GM21529 (cell line): ENCODE data around the gene APOC1.
A peak's percentile ranks its signal among the peaks of the same experiment; 100 is the strongest.
"Not testable (repeated sequence)": the region's sequence is repeated elsewhere in the genome, so short reads cannot be mapped to it uniquely, and the experiment has no call there.

Source experiments
- ATAC-seq: cut with Tn5 transposase; IDR thresholded peaks from one replicate; pipeline ENCODE4 v1.9.1; 2021; ENCODE audit not compliant: unreplicated experiment

The APOC1 gene

DNA sequence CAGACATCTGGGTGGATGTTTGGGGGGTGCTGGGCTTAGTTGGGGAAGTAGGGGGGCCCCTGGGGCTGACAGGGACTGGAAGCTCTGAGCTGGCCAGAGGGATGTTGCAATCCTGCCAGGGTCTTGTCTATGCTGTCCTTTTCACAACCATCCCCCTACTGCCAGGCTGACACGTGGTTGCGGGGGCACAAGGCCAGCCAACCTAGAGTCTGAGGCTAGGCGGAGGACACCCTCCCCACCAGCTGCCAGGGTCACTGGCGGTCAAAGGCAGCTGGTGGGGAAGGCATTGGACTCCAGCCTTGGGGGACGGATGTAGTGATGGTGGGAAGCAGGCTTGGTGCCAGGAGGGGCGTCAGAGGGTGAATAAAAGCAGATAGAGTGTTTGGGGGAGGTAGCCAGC, 1.6 kb upstream of the APOC1 start:
- ATAC-seq = no peak

DNA sequence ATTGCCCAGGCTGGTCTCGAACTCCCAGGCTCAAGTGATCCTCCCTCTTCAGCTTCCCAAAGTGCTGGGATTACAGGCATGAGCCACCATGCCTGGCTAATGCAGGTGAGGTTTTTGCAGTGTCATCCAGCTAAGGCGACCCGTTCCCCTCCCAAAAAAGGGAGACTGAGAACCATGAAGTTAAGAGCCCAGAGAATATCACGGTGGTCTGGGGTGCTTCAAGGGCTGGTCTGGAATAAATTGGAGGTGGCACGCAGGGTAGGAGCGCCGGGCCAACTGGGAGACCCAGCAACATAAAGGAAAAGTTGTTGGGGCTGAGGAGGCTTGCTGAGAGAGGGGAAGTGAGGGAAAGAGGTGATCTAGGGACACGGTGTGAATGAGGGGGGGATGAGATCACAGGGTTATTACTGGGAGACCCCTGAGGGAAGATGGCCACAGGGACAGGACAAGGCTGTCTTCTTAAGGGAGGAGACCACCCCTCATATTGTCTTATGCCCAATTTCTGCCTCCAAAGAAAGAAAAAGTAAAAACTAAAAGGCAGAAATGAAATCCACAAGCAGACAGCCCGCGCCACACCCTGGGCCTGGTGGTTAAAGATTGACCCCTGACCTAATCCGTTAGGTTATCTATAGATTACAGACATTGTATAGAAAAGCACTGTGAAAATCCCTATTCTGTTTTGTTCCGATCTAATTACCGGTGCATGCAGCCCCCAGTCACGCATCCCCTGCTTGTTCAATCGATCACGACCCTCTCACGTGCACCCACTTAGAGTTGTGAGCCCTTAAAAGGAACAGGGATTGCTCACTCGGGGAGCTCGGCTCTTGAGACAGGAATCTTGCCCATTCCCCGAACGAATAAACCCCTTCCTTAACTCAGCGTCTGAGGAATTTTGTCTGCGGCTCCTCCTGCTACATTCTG, 636 bp upstream of the APOC1 start:
- not testable (repeated sequence) for ATAC-seq

DNA sequence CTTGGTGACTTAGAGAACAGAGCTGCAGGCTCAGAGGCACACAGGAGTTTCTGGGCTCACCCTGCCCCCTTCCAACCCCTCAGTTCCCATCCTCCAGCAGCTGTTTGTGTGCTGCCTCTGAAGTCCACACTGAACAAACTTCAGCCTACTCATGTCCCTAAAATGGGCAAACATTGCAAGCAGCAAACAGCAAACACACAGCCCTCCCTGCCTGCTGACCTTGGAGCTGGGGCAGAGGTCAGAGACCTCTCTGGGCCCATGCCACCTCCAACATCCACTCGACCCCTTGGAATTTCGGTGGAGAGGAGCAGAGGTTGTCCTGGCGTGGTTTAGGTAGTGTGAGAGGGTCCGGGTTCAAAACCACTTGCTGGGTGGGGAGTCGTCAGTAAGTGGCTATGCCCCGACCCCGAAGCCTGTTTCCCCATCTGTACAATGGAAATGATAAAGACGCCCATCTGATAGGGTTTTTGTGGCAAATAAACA, 9.9 kb downstream of the APOC1 start:
- no peak for ATAC-seq

DNA sequence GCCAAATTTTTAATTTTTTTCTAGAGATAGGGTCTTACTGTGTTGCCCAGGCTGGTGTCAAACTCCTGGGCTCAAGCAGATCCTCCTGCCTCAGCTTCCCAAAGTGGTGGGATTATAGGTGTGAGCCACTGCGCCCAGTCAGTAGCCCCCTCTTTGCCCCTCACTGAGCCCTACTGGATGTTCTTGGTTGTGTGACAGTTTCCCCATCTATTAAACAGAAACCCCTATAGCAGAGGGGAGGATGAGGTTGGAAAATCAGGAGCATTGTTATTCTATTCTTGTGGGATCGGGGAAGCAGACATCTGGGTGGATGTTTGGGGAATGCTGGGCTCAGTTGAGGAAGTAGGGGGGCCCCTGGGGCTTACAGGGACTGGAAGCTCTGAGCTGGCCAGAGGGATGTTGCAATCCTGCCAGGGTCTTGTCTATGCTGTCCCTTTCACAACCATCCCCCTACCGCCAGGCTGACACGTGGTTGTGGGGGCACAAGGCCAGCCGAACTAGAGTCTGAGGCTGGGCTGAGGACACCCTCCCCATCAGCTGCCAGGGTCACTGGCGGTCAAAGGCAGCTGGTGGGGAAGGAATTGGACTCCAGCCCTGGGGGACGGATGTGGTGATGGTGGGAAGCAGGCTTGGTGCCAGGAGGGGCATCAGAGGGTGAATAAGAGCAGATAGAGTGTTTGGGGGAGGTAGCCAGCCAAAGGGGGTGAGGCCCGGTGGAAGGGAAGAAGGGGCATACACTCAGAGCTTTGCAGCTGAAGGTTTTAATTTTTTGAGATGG, 10.9 kb downstream of the APOC1 start:
- no peak for ATAC-seq

DNA sequence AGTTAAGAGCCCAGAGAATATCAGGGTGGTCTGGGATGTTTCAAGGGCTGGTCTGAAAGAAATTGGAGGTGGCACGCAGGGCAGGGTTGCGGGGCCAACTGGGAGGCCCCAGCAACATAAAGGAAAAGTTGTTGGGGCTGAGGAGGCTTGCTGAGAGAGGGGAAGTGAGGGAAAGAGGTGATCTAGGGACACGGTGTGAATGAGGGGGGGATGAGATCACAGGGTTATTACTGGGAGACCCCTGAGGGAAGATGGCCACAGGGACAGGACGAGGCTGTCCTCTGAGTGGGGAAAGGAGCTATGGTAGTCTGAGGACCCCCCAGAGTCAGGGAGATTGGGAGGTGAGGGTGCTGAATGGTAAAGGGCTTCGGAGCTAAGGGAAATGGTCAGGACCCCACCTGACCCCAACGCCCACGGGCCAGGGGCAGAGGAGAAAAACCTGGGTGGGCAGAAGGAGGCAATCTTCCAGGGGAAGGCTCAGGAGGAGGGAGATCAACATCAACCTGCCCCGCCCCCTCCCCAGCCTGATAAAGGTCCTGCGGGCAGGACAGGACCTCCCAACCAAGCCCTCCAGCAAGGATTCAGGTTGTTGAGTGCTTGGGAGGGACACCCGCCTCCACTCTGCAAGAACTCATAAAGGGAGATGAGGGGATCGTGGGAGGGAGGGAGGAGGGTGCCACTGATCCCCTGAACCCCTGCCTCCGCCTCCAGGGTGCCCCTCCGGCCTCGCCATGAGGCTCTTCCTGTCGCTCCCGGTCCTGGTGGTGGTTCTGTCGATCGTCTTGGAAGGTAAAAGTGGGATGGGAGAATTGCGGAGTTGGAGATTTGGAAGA, 12.1 kb downstream of the APOC1 start:
- ATAC-seq = not testable (repeated sequence)

DNA sequence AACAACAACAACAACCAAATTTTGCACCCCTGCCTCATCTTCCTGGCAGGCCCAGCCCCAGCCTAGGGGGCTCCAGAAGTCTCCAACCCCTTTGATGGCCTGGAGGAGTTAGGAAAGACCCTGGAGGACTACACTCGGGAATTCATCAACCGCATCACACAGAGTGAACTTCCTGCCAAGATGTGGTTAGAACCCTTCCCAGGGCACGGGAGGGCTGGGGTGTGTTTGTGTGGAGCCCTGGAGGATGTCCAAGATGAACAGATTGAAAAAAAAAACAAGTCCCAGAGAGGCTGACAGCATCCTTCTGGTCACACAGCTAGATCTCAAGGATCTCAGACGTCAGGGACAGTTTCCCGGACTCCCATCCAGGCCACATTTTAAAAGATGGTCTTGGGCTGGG, 13.3 kb downstream of the APOC1 start:
- ATAC-seq = no peak

DNA sequence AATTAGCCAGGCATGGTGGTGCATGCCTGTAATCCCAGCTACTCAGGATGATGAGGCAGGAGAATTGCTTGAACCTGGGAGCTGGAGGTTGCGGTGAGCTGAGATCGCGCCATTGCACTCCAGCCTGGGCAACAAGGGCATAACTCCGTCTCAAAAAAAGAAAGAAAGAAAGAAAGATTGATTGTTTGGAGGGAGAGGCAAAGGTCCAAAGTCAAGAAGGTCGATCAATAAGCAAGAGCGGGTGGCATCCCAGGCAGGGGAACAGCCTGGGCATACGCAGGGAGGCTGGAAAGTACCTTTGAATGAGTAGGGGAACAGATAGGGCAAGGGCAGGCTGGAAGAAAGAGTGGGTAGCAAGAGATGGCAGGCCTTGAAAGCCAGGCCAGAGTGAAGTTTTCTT, 15.7 kb downstream of the APOC1 start:
- no peak for ATAC-seq

DNA sequence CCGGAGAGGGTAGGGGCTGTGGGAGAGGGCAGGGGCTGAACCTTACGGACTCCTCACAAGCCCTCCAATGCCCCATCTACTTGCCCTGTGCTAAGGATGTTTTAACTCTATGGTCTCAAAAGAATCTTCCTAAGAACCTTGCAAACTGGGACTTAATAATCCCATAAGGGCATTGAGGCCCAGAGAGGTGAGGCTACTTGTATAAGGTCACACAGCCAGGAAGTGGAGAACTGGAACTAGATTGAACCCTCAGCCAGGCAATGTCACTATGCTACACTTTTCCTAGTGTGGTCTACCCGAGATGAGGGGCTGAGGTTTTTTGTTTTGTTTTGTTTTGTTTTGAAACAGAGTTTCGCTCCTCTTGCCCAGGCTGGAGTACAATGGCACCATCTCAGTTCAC, 17.1 kb downstream of the APOC1 start:
- ATAC-seq = no peak

DNA sequence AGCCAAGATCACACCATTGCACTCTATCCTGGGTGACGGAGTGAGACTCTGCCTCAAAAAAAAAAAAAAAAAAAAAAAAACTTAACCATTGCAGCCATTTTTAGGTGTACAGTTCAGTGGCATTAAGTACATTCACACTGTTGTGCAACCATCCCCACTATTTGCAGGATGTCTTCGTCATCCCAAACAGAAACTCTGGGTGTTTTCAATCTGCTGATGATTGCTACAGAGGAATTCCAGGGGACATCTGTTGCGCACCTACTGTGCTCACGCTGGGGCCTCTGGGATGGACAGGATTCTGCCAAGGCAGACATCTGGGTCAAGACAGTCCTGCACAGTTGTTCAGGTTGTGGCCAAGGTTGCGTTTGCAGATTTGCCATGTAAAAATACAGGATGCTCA, 25.3 kb downstream of the APOC1 start:
- no peak for ATAC-seq

DNA sequence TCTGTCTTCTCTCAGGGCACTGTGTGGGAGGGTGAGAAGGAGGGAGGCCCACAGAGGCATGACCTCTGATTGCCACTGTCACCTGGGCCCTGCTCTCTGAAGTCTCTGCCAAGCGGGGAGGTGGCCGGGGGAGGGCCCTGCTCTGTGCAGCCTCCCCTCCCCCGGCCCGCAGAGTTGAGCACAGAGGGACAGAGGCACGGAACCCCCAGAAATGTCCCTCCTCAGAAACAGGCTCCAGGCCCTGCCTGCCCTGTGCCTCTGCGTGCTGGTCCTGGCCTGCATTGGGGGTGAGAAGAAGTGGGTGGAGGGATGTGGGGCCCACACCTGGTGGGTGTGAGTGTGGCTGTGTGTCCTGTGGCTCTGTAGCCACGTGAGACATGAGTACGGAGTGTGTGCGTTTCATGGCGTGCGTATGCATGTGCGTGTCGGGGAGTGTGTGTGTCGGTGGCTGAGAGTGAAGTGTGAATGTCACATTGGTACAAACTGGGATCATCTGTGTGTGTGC, 27.7 kb downstream of the APOC1 start, which contains the start of gene APOC4:
TSS of gene APOC4 (plus strand) at position 171 of the 505 bp plus-strand sequence. CDS start at position 212, 41 bp downstream.
- ATAC-seq = no peak

DNA sequence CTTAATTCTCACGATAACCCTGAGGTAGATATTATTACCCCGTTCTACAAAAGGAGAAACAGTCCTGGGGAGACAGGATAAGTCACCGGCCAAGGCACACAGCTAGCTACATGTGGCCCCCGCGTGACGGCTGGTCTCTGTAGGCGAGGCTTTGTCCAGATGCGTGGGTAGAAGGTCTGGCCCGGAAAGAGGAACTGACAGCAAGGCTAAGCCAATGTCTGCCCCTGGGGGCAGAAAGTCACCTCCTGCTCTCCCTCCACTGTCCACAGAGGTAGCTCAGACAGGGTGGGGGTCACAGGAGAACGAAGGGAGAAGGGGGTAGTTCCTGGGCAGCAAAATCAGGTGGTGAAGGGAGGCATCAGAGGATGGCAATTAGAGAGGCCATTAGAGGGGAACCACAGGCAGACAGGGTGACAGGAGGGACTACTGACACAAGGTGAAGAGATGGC, 29.4 kb downstream of the APOC1 start:
- peak; percentile 80 for ATAC-seq

DNA sequence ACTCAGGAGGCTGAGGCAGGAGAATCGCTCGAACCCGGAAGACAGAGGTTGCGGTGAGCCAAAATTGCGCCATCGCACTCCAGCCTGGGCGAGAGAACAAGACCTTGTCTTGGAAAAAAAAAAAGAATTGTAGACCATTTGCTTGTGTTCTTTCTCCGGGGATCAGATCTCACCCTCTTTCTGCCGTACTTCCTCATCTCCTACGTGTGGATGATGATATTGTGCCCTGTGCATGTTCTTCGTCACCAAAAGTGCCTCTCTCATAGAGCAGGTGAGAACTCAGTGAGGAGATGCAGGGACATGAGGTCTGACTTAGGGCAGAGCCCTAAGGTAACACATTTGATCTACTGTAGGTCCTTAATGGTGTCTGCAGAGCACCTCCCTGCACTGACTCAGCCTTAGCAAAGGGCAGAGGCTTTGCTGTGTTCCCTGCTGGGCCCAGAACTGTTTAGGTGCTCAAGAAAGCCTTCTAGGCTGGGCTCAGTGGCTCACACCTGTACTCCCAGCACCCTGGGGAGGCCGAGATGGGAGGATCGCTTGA, 32.7 kb downstream of the APOC1 start:
- no peak for ATAC-seq

DNA sequence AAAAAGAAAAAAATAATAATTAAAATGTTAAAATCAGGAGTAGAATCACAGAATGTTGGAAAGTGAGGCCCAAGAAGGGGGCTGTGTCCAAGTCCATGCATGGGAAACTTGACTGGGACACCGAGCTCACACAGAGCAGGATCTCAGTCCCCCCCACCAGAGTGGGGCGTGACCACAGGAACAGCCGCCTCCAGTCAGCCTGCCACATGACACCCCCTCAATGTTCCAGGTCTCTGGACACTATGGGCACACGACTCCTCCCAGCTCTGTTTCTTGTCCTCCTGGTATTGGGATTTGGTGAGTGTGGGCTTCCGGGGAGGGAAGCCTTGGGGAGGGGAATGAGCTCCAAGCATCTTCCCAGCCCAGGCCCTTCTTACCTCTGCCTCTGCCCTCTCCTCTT, 33.8 kb downstream of the APOC1 start:
- ATAC-seq = no peak

DNA sequence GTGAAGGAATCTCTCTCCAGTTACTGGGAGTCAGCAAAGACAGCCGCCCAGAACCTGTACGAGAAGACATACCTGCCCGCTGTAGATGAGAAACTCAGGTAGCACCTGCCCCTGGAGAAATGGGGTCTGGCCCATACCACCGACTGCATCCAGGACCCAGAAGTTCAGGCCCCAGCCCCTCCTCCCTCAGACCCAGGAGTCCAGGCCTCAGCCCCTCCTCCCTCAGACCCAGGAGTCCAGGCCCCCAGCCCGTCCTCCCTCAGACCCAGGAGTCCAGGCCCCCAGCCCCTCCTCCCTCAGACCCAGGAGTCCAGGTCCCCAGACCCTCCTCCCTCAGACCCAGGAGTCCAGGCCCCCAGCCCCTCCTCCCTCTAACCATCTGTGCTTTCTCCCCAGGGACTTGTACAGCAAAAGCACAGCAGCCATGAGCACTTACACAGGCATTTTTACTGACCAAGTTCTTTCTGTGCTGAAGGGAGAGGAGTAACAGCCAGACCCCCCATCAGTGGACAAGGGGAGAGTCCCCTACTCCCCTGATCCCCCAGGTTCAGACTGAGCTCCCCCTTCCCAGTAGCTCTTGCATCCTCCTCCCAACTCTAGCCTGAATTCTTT, 34.5 kb downstream of the APOC1 start:
- ATAC-seq = no peak

DNA sequence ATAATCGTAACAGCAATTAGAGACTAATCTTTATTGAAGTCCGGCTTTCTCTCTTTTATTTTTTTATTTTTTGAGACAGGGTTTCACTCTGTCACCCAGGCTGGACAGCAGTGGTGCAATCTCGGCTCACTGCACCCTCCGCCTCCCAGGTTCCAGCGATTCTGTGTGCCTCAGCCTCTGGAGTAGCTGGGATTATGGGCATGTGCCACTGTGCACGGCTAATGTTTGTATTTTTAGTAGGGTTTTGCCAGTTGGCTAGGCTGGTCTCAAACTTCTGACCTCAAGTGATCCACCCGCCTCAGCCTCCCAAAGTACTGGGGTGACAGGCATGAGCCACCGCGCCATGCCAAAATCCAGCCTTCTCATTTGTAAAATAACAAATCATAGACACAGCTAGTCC, 35.1 kb downstream of the APOC1 start:
- ATAC-seq = no peak

DNA sequence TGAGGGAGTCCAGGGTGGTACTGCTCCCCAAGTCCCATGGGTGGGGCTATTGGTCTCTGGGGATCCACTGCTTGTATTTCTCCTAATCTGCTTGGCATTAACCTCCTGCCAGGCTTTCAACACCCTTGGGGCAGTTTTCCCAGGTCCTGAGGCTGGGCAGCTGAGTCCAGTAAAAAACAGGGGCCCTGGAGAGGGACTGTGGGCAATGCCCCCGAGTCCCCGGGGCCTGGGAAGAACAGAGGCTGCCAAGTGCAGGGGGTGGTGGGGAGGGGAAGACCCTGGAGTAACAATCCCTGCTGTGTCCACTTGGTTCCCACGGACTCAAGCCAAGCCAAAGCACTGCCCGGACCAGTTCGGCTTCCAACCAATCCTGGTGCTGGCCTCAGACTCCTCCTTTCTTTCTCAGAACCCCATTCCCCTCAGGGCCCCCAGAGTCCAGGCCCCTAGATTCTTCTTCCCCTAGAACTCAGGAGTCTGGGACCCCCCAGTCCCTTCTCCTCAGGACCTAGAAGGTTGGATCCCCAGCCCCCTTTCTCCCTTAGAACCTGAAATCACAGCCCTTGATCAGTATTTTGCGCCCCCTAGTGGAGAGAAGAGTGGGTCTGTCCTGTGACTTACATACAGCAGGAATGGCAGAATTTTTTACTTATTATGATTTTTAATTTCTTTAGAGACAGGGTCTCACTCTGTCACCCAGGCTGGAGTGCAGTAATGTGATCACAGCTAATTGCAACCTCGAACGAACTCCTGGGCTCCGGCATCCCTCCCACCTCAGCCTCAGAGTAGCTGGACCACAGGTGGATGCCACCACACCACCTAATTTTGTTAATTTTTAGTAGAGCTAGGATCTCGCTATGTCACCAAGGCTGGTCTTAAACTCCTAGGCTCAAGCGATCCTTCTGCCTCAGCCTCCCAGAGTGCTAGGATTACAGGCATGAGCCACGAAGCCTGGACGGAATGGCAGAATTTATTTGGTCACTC, 37.1 kb downstream of the APOC1 start:
- ATAC-seq = no peak

DNA sequence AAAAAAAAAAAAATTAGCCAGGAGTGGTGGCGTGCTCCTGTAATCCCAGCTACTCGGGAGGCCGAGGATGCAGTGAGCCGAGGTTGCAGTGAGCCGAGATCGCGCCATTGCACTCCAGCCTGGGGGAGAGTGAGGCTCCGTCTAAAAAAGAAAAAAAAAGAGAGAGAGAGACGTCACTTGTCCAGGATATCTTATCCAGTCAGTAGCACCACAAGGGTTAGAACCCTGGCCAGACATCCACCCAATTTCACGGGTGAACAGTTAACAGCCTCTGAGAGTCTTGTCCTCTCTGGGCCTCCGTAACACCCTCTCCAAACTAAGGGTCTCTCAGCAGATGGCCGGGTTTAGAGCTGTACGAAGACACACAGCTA, 39.9 kb downstream of the APOC1 start:
- no peak for ATAC-seq

DNA sequence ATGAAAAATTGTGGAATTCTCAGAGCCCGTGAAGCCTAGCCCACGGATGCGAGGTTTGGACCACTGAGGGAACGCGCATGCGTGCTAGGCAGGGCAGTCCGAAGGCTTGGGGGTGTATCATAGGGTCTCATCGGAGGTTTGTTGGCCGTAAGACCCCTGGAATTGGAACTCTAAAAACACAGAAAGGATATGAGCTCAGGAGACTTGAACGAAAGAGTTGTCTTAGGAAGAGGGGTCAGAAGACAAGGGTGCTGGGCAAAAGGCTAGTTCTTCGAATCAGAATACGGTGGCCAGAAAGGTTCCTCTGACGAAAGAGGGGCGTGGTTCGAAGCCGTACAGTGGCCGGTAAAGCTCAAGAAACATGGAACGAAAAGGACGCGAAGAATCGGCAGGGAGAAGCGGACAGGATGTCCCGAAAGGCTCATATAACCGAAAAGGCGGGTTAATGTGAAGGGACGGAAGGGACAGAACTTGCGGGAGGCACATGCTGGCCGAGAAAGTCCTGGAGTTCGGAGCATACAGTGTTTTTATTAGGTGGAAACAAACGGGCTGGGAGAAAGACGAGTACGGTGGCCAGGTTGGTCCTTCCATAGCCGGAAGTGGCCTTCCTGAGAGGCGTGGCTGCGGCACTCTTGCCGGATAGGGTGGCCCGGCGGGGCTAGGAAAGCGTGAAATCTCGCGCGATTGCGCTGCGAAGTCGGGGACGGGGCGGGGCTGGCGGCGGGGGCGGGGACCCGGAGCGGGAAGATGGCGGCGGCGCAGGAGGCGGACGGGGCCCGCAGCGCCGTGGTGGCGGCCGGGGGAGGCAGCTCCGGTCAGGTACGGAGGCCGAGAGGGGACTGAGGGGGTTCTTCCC, 40.5 kb downstream of the APOC1 start, which contains the start of gene CLPTM1:
TSS of gene CLPTM1 (plus strand) at position 732 of the 856 bp plus-strand sequence. CDS start at position 748, 16 bp downstream.
- ATAC-seq = peak; percentile 70
